GM18511 (cell line): ENCODE data around the gene PEX11B.

Experiments
- ATAC-seq: cut with Tn5 transposase; IDR thresholded peaks from one replicate; pipeline ENCODE4 v1.9.1; 2021; ENCODE audit warnings: mild to moderate bottlenecking, moderate library complexity; ENCODE audit not compliant: unreplicated experiment

Gene PEX11B, protein sequence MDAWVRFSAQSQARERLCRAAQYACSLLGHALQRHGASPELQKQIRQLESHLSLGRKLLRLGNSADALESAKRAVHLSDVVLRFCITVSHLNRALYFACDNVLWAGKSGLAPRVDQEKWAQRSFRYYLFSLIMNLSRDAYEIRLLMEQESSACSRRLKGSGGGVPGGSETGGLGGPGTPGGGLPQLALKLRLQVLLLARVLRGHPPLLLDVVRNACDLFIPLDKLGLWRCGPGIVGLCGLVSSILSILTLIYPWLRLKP

GRCh38 chr1:145918144-145918991 lies at the start of gene PEX11B:
Gene PEX11B, minus strand, starts transcription at chr1:145918717. Its CDS starts 29 bp downstream, at chr1:145918688.
- ATAC-seq, result peak; percentile 89

- ATAC-seq, result no peak
These were observed 48.8 kb upstream of the PEX11B start for GRCh38 chr1:145967288-145967687.

GRCh38 chr1:145965119-145965744 lies 46.7 kb upstream of the PEX11B start:
- ATAC-seq, result no peak

DNA sequence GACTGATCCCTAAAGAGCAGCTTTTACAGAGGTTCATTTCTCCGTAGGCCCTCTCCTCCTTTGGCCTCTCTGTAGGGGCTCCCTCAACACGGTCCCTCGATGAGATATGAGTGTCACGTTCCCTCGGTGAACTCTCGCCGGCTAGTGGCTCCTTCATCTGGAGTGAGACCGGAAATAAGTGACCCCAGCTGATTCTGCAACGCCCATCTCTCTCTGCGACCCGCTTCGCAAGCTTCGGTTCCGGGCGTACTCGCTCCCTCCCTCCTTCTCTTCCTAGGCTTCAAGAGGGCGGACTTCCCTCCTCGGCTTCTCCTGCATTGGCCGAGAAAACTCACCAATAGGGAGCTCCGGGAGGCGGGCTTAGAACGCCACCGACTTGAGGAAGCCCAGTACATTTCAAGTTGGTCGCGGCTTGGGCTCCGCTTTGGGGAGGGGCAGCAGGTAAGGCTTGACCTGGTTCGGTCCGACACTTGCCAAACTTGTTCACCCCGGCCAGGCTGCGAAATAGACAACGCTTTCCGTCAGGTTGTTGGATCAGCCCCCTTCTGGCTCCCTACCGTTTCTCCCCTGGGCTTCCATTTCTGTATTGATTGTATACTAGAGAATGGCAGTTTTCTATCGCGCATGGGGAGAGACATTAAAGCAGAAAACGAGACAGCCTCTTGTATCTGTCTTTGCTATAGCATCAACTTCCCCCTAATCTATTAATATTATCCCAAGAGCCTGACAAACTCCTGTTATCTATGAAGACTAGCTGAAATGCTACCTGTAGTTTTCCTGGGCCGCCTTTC lies 46.0 kb upstream of the PEX11B start, which contains the start of the genes ANKRD34A and POLR3GL:
Gene ANKRD34A, minus strand, starts transcription at position 248 of the 791 bp plus-strand sequence. CDS start 2,816 bp downstream, outside the sequence.
Gene POLR3GL, plus strand, starts transcription at position 363 of the 791 bp plus-strand sequence. CDS start 10,176 bp downstream, outside the sequence.
- ATAC-seq, result peak; percentile 94

DNA sequence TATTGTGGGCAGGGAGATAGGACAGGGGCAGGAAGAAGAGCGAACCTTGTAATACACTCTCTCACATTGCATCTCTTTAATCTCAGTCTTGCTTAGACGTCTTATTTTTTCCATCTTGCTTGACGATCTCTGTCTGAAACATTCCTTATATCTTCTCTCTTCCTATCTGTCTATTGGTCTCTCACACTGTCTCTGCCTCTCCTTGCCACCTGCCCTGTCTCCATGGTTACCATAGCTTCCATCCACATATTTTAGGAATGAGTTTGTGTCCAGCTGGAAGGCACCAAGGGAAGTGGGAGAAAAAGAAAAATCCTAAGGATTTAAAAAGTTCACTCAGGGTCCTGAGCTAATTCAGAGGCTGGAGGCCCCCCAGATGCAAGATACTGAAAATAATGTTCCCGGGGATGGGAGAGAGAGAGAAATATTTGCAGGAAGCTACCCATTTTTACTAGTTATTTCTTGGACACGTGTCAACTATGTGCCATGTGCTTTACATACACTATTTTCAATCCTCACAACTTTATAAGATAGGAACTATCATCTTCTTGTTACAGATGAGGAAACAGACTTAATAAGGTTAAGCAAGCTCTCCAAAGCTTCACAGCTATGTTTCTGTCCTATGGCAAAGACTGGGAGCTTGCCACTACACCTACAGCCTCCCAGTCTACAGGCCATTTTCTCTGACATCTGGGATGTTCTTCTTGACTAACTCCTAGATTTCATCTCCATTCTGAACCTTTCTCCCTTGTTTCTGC lies 44.9 kb upstream of the PEX11B start:
- no peak for ATAC-seq

- no peak for ATAC-seq
These were observed 43.9 kb upstream of the PEX11B start for GRCh38 chr1:145962157-145963102.

DNA sequence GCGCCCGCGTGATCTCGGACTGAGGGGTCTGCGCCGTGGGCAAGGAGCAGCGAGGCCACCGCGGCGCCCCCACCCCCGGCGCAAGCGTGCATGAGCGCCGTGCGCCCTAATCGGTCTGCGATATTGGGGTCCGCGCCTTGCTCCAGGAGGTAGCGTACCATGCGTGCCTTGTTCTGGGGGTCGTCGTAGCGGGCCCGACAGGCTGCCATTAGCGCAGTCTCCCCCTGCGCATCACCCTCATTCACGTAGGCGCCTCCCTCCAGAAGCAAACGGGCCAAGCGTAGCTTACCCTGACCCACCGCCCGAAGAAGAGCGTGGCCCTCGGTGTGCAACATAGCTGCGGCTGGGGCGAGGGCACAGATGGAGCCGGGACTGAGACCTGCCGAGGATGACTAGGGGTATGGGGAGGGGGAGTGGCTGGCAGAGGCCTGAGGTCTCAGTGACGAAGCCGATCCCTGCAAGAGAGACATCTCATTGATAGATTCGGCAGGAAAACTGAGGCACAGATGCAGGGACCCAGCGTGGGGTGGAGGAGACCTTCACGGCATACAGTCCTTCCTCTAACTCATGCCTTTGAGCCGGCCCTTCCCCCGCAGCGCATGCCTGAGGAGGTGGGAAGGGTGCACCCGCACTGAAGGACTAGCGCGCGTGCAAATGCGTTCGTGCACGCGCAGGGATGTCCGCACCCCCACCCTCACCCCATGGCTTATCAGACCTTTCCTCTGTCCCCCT lies 43.1 kb upstream of the PEX11B start:
- ATAC-seq, result no peak

DNA sequence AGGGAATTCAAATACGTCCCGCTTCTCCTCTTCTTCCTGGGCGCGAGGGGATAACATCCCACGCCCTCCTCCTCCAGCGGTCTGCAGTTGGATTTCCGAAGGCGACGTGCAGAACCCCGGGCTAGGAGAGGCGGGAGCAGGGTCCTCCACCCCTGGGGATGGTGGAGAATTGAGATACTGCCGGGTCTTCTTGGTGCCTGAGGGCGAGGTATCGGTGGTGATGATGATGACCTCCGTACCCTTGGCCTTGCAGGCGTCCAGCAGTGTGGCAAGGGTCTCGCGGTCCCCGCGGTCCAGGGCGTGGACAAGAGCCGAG lies 42.5 kb upstream of the PEX11B start:
- no peak for ATAC-seq

GRCh38 chr1:145960468-145961108 lies 42.1 kb upstream of the PEX11B start:
- ATAC-seq, result no peak

DNA sequence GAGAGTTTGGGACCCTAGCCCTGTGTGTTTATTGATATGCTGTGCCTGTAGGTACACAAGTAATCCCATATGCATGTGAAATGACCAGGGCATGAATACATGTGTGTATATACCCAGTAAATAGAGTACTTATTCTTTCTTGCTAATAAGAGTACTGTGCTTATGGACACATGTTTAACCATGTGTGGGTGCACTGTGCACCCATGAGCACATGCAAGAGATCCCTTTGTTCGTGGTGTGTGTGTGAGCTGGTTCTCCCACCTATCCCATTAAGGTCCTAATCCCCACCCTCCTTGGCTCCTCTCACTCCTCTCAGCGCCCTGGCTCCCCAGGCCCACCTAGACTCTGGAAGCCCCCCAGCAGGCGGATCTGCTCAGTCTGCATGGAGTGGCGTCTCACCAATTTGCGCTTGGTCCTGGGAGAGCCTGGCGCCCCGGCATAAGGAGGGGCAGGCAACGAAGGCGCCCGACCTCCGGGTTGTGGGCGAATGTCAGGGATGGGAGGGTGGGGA lies 41.5 kb upstream of the PEX11B start:
- no peak for ATAC-seq

- no peak for ATAC-seq
These were observed 40.8 kb upstream of the PEX11B start for GRCh38 chr1:145959333-145959732.

- no peak for ATAC-seq
These were observed 40.2 kb upstream of the PEX11B start for GRCh38 chr1:145958734-145959133.

- ATAC-seq, result peak; percentile 89
These were observed 39.2 kb upstream of the PEX11B start, which contains the start of gene LIX1L for GRCh38 chr1:145957443-145958319. Gene LIX1L, minus strand, starts transcription at chr1:145958017. Its CDS starts 90 bp downstream, at chr1:145957927.

- no peak for ATAC-seq
These were observed 38.4 kb upstream of the PEX11B start for GRCh38 chr1:145956781-145957442.

- ATAC-seq, result no peak
These were observed 37.8 kb upstream of the PEX11B start for GRCh38 chr1:145956361-145956760.

- ATAC-seq, result no peak
These were observed 36.9 kb upstream of the PEX11B start for GRCh38 chr1:145955436-145955835.
